SH-SY5Y (cell line): ENCODE measurements around the gene ZNF831.

Experiments
- GATA2 ChIP-seq: IDR thresholded peaks from 2 replicates; pipeline ENCODE4 v1.6.1; 2011; ENCODE audit warnings: mild to moderate bottlenecking, low read depth, low read length
- GATA3 ChIP-seq: IDR thresholded peaks from 2 replicates; pipeline ENCODE4 v1.6.1; 2011; ENCODE audit warnings: low read depth, mild to moderate bottlenecking, low read length, moderate library complexity

GRCh38 chr20:59138114-59138748, 25.4 kb upstream of the ZNF831 start:
- TF ChIP-seq GATA2 (no peak), GATA3 (no peak)
